GM12878 (cell line): Measurements from ENCODE around the gene CACNA1D. TPM values are rescaled to one million over a fixed set of nuclear protein-coding genes. Genes with fewer than 3 reads are reported as not detected.
A peak's percentile ranks its signal among the peaks of the same experiment; 100 is the strongest.

Experiments
- ATAC-seq: fragments of 200-7000 bp; cut with Tn5 transposase; 3 replicates; pipeline ENCODE4 v1.9.1; 2020; ENCODE audit warnings: mild to moderate bottlenecking, moderate library complexity
- BruUV-seq: library from RNA; stranded (reverse); fragments of 400-500 nt; replicated peaks from 2 replicates; lab custom pipeline; 2021; lab: Mats Ljungman, UMichigan
- CTCF ChIA-PET: fragments of 300-600 bp; sonication (Branson Sonifier 250); formaldehyde crosslinking; extraction: SDS; loops from one replicate; lab custom pipeline; 2021; ENCODE audit warnings: inconsistent platforms; lab: Yijun Ruan, JAX
- POLR2A ChIA-PET: fragments of 350-600 bp; formaldehyde crosslinking; extraction: SDS; loops from one replicate; lab custom pipeline; 2021; ENCODE audit warnings: inconsistent platforms; lab: Charles Lee
- RAD21 ChIA-PET: fragments of 300-600 bp; sonication (Branson Sonifier 250); formaldehyde crosslinking; loops from one replicate; lab custom pipeline; 2023; ENCODE audit warnings: antibody characterized with exemption; ENCODE audit not compliant: unreplicated experiment; lab: Charles Lee
- SMC1A ChIA-PET: fragments of 300-600 bp; sonication (Branson Sonifier 250); formaldehyde crosslinking; loops from one replicate; lab custom pipeline; 2023; ENCODE audit not compliant: unreplicated experiment, uncharacterized antibody; lab: Charles Lee
- DNase-seq: peaks from one replicate; pipeline ENCODE4 v3.0.0-alpha.2; 2011; ENCODE audit warnings: low read depth, low spot score
- FAIRE-seq: peaks from 3 replicates; lab custom pipeline; 2011; peaks lifted over from hg19 to GRCh38; lab: Jason Lieb, UNC
- H2AFZ ChIP-seq: 2 replicates; pipeline ENCODE4 v1.6.0; 2011; ENCODE audit warnings: low read depth, low read length, control low read depth; ENCODE audit not compliant: control insufficient read depth
- H3K27ac ChIP-seq: 2 replicates; pipeline ENCODE4 v1.5.1; 2011; ENCODE audit warnings: control low read depth; ENCODE audit not compliant: control insufficient read depth, insufficient read depth
- H3K27me3 ChIP-seq, 2 experiments: replicated peaks in 1 of 2; 2 replicates each; pipeline versions ENCODE4 v1.6.0 to v1.6.1; 2011; ENCODE audit warnings: low read length in 1 of 2; ENCODE audit not compliant: control insufficient read depth in 2 of 2, insufficient read depth in 2 of 2
- H3K36me3 ChIP-seq, 2 experiments: 2 replicates each; pipeline ENCODE4 v1.5.1; 2011; ENCODE audit warnings: low read length in 1 of 2; ENCODE audit not compliant: control insufficient read depth in 2 of 2, insufficient read depth in 2 of 2
- H3K4me1 ChIP-seq: 2 replicates; pipeline ENCODE4 v1.6.1; 2011; ENCODE audit warnings: mild to moderate bottlenecking, low read length, moderate library complexity, mixed read lengths; ENCODE audit not compliant: control insufficient read depth, insufficient read depth
- H3K4me2 ChIP-seq: 2 replicates; pipeline ENCODE4 v1.6.0; 2011; ENCODE audit warnings: control low read depth; ENCODE audit not compliant: control insufficient read depth, insufficient read depth
- H3K4me3 ChIP-seq: fragments of 200-600 bp; sonication (generic); 2 replicates; pipeline ENCODE4 v1.5.1; 2016
- H3K79me2 ChIP-seq: 2 replicates; pipeline ENCODE4 v1.6.0; 2011; ENCODE audit warnings: low read length; ENCODE audit not compliant: control insufficient read depth, insufficient read depth
- H3K9ac ChIP-seq: 2 replicates; pipeline ENCODE4 v1.8.0; 2011; ENCODE audit warnings: low read length, control low read depth, mixed read lengths; ENCODE audit not compliant: control insufficient read depth, insufficient read depth
- H3K9me3 ChIP-seq: replicated peaks from 3 replicates; pipeline ENCODE4 v1.5.1; 2011; ENCODE audit warnings: mild to moderate bottlenecking, low read length; ENCODE audit not compliant: control insufficient read depth, insufficient read depth
- H4K20me1 ChIP-seq: 2 replicates; pipeline ENCODE4 v1.6.0; 2011; ENCODE audit not compliant: control insufficient read depth, insufficient read depth
- BACH1 ChIP-seq: fragments of 450-650 bp; IDR thresholded peaks from 2 replicates; pipeline ENCODE4 v1.6.1; 2017; ENCODE audit warnings: mild to moderate bottlenecking, borderline replicate concordance
- DPF2 ChIP-seq: fragments of 450-650 bp; IDR thresholded peaks from 2 replicates; pipeline ENCODE4 v1.6.1; 2017; ENCODE audit warnings: mild to moderate bottlenecking
- IKZF1 ChIP-seq: fragments of 450-650 bp; conservative IDR thresholded peaks from 2 replicates; pipeline ENCODE4 v1.6.1; 2017; ENCODE audit warnings: antibody characterized with exemption, mild to moderate bottlenecking
- IKZF2 ChIP-seq, 2 experiments: fragments of 450-650 bp; IDR thresholded peaks; 2 replicates each; pipeline ENCODE4 v1.6.1; 2017; ENCODE audit warnings: mild to moderate bottlenecking in 2 of 2, moderate library complexity in 2 of 2
- LARP7 ChIP-seq: fragments of 450-650 bp; IDR thresholded peaks from 2 replicates; pipeline ENCODE4 v1.6.1; 2017; ENCODE audit warnings: mild to moderate bottlenecking
- MEF2B ChIP-seq: fragments of 450-650 bp; IDR thresholded peaks from 2 replicates; pipeline ENCODE4 v1.6.1; 2018; ENCODE audit warnings: mild to moderate bottlenecking, moderate library complexity; ENCODE audit not compliant: partially characterized antibody, poor library complexity, severe bottlenecking
- NBN ChIP-seq: fragments of 450-650 bp; IDR thresholded peaks from 2 replicates; pipeline ENCODE4 v1.6.1; 2016
- NR2C1 ChIP-seq: fragments of 450-650 bp; IDR thresholded peaks from 2 replicates; pipeline ENCODE4 v1.6.1; 2017; ENCODE audit warnings: antibody characterized with exemption, mild to moderate bottlenecking, moderate library complexity
- NR2F1 ChIP-seq: fragments of 450-650 bp; conservative IDR thresholded peaks from 2 replicates; pipeline ENCODE4 v1.6.1; 2017; ENCODE audit warnings: mild to moderate bottlenecking
- NRF1 ChIP-seq: conservative IDR thresholded peaks from 2 replicates; pipeline ENCODE4 v1.6.1; 2011; ENCODE audit warnings: mild to moderate bottlenecking, low read depth, low read length, improper control_type of control experiment
- POLR2A ChIP-seq: IDR thresholded peaks from 2 replicates; pipeline ENCODE4 v1.6.1; 2011; ENCODE audit warnings: low read depth, mild to moderate bottlenecking, low read length
- POU2F2 ChIP-seq: IDR thresholded peaks from 3 replicates; pipeline ENCODE4 v1.6.1; 2011; ENCODE audit warnings: low read depth, mild to moderate bottlenecking, low read length, borderline replicate concordance
- RAD21 ChIP-seq: IDR thresholded peaks from 2 replicates; pipeline ENCODE4 v1.6.1; 2011; ENCODE audit warnings: mild to moderate bottlenecking, low read depth, low read length, moderate library complexity; ENCODE audit not compliant: insufficient read depth
- RB1 ChIP-seq: fragments of 450-650 bp; formaldehyde crosslinking; IDR thresholded peaks from 2 replicates; pipeline ENCODE4 v1.6.1; 2017; ENCODE audit warnings: mild to moderate bottlenecking, borderline replicate concordance
- SMARCA5 ChIP-seq: fragments of 450-650 bp; IDR thresholded peaks from 2 replicates; pipeline ENCODE4 v1.6.1; 2017; ENCODE audit warnings: mild to moderate bottlenecking
- TCF12 ChIP-seq: IDR thresholded peaks from 2 replicates; pipeline ENCODE4 v1.6.1; 2011; ENCODE audit warnings: low read depth, mild to moderate bottlenecking, low read length
- TCF3 ChIP-seq: IDR thresholded peaks from 2 replicates; pipeline ENCODE4 v1.6.1; 2012; ENCODE audit warnings: low read depth, mild to moderate bottlenecking, low read length, borderline replicate concordance; ENCODE audit not compliant: insufficient read depth
- ZNF217 ChIP-seq: fragments of 450-650 bp; IDR thresholded peaks from 2 replicates; pipeline ENCODE4 v1.6.1; 2017; ENCODE audit warnings: antibody characterized with exemption, mild to moderate bottlenecking
- ZNF24 ChIP-seq: fragments of 450-650 bp; IDR thresholded peaks from 2 replicates; pipeline ENCODE4 v1.6.1; 2017; ENCODE audit warnings: antibody characterized with exemption, mild to moderate bottlenecking
- WGBS: methylation state at CpG from one replicate; pipeline ENCODE4 v1.1.6; 2016; ENCODE audit warnings: low lambda C conversion rate; ENCODE audit not compliant: insufficient replicate concordance, insufficient coverage; ENCODE audit errors: missing lambda C conversion rate; 5-methylcytosine and 5-hydroxymethylcytosine counted together
- in situ Hi-C: fragments of 300-500 bp; cut with MboI; formaldehyde crosslinking; loops from 9 replicates; pipeline ENCODE4 v1.14.3; 2018; ENCODE audit warnings: mixed read lengths
- intact Hi-C: fragments of 100-400 bp; cut with micrococcal nuclease; formaldehyde crosslinking; loops from one replicate; pipeline ENCODE4 v1.14.2; 2022; ENCODE audit not compliant: unreplicated experiment
- polyA plus RNA-seq, 11 experiments: library from polyadenylated mRNA; depleted of rRNA in 4 of 11; unstranded in 6 of 11; stranded (reverse) in 5 of 11; fragments of >200 nt; fragmentation: Nextera tagmentation in 4 of 11; fragmentation: Illumina TruSeq in 1 of 11; extraction: Ambion mirVana in 4 of 11; extraction: Trizol in 1 of 11; gene quantifications; 1 replicate in 1 of 11; 2 replicates in 10 of 11; pipeline versions ENCODE4 v1.2.1 to v1.2.3, GENCODE V29; 2011 to 2016; ENCODE audit warnings: inconsistent platforms in 2 of 11, missing spikeins in 2 of 11, low read depth in 1 of 11
- total RNA-seq, 4 experiments: library from RNA; depleted of rRNA in 3 of 4; stranded (reverse); fragments of >200 nt in 3 of 4; fragmentation: Illumina TruSeq in 1 of 4; extraction: Trizol in 1 of 4; gene quantifications; 2 replicates each; pipeline versions ENCODE4 v1.2.1 to v1.2.3, GENCODE V29; 2013 to 2021
- TF ChIP-seq, protein P1 (sequence below): fragments of 450-650 bp; conservative IDR thresholded peaks from 2 replicates; pipeline ENCODE4 v1.6.1; 2017; ENCODE audit warnings: mild to moderate bottlenecking, moderate library complexity
- TF ChIP-seq, protein P2 (sequence below): fragments of 450-650 bp; IDR thresholded peaks from 2 replicates; pipeline ENCODE4 v1.6.1; 2017; ENCODE audit warnings: low read depth, mild to moderate bottlenecking, moderate library complexity

Gene CACNA1D
- total and polyA plus RNA-seq, 10 of the 15 experiments (the other 5 are each of a cell fraction or from before 2014, with no cell fraction given) = 0.21 to 24.4 (median 1.6) TPM

DNA sequence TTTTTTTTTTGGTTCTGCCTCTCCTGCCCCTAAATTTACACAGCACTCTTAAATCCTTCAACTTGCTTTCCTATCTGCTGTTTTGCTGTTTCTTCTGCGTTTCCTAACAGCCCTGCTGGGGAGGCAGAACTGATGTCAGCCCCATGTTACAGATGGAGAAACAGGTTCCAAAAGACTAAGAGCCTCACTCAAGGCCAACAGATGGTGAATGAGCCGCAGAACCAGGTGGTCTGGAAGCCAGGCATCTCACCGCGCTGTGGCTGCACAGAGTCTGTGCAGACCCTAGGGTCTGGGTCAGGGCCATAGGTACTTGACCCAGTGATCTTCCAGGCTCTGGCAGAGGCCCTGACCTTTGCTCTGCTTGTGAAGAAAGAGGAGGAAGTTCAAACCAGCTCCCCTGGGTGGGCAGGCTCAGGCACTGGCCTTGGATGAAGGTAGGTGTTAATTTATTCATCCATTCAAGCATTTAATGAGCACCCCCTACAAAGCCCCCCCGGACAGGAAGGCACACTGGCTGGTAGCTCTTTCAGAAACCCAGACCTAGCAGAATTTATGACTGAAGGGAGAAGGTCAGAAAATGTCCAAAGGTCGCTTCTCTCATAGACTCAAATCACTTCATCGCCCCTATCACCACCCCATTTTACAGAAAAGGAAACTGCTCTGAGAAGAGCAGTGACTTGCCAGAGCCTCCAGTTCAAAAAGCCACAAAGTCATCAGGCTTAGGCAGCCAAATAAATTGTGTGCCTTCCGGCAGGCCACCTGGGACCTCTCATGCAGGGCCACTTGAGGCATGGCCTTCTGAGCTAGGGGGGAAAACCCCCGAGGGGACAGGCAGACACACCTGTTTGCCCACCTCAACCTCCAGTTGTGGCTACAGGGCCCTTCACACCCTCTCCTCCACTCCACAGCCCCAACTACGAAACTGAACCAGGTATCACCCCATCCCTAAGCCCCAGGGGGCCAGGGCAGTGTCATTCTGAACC, 349.1 kb downstream of the CACNA1D start:
- peak overlapping the region; percentile 73 for H3K4me3 ChIP-seq
- ATAC-seq (peak; percentile 55), FAIRE-seq (no peak), DNase-seq (peak; percentile 53)
- in situ Hi-C loops (no loop called here), intact Hi-C loops (loop anchor here (2.0 to 10.0 kb wide), 3 partner anchors 39 to 99 kb away; partner anchors contain the start of gene ACTR8)
- ChIA-PET RAD21 (interaction anchor here (0.8 to 5.1 kb wide), 11 partner anchors 14 to 139 kb away, joined by 3 to 41 read pairs (median 5); partner anchors contain the start of genes ACTR8 and SELENOK), SMC1A (interaction anchor here (0.5 to 3.5 kb wide), 16 partner anchors 10 to 499 kb away, joined by 3 to 26 read pairs (median 5); partner anchors contain the start of gene SELENOK), CTCF (interaction anchor here (0.6 to 2.5 kb wide), 11 partner anchors 14 to 850 kb away, joined by 3 to 9 read pairs (median 5); no protein-coding TSS in a partner anchor), POLR2A (interaction anchor here (1.2 to 4.1 kb wide), 6 partner anchors 10 to 113 kb away, joined by 3 to 30 read pairs (median 4); no protein-coding TSS in a partner anchor)
- peak overlapping the region; percentile 55 for H3K27ac ChIP-seq
- H3K4me2 ChIP-seq = peak overlapping the region; percentile 82
- no peaks in the 10 kb centered on the region for H3K27me3 ChIP-seq
- peaks cover 39% of the 10 kb centered on the region for H3K4me1 ChIP-seq
- no TSS peak for BruUV-seq
- H3K9me3 ChIP-seq = no peaks in the 10 kb centered on the region
- H2AFZ ChIP-seq = peak overlapping the region; percentile 37
- peaks cover 18% of the 10 kb centered on the region for H3K79me2 ChIP-seq
- no peaks in the 10 kb centered on the region for H4K20me1 ChIP-seq
- no peaks in the 10 kb centered on the region for H3K36me3 ChIP-seq
- peak overlapping the region; percentile 42 for H3K9ac ChIP-seq
- WGBS = 29% methylated on average over 10 of the region's 10 CpGs
- TF ChIP-seq MEF2B = peak; percentile 74
- TF ChIP-seq SMARCA5 = 0 out of 2 replicates have a peak, but pooled peaks have one; percentile 15
- TF ChIP-seq TCF12 = peak; percentile 72; the same call in 1 of the 2 replicates
- peak; percentile 81; the same call in 1 of the 2 replicates for TF ChIP-seq ZNF24
- peak; percentile 66; the same call in 1 of the 2 replicates for TF ChIP-seq TCF3
- no peak for TF ChIP-seq RB1
- 0 out of 2 replicates have a peak, but pooled peaks have one; percentile 29 for TF ChIP-seq NBN
- TF ChIP-seq, protein P1, sequence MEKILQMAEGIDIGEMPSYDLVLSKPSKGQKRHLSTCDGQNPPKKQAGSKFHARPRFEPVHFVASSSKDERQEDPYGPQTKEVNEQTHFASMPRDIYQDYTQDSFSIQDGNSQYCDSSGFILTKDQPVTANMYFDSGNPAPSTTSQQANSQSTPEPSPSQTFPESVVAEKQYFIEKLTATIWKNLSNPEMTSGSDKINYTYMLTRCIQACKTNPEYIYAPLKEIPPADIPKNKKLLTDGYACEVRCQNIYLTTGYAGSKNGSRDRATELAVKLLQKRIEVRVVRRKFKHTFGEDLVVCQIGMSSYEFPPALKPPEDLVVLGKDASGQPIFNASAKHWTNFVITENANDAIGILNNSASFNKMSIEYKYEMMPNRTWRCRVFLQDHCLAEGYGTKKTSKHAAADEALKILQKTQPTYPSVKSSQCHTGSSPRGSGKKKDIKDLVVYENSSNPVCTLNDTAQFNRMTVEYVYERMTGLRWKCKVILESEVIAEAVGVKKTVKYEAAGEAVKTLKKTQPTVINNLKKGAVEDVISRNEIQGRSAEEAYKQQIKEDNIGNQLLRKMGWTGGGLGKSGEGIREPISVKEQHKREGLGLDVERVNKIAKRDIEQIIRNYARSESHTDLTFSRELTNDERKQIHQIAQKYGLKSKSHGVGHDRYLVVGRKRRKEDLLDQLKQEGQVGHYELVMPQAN = no peak
- peak; percentile 62 for TF ChIP-seq IKZF1
- peak; percentile 25; the same call in 1 of the 2 replicates for TF ChIP-seq NR2C1
- TF ChIP-seq RAD21 = no peak
- TF ChIP-seq POU2F2 = peak; percentile 5; the same call in 1 of the 3 replicates
- TF ChIP-seq POLR2A = no peak
- 0 out of 2 replicates have a peak, but pooled peaks have one; percentile 38 for TF ChIP-seq LARP7
- TF ChIP-seq, protein P2, sequence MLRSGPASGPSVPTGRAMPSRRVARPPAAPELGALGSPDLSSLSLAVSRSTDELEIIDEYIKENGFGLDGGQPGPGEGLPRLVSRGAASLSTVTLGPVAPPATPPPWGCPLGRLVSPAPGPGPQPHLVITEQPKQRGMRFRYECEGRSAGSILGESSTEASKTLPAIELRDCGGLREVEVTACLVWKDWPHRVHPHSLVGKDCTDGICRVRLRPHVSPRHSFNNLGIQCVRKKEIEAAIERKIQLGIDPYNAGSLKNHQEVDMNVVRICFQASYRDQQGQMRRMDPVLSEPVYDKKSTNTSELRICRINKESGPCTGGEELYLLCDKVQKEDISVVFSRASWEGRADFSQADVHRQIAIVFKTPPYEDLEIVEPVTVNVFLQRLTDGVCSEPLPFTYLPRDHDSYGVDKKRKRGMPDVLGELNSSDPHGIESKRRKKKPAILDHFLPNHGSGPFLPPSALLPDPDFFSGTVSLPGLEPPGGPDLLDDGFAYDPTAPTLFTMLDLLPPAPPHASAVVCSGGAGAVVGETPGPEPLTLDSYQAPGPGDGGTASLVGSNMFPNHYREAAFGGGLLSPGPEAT = peak; percentile 14
- TF ChIP-seq DPF2 = peak; percentile 61; the same call in 1 of the 2 replicates
- TF ChIP-seq ZNF217 = peak; percentile 29; the same call in 1 of the 2 replicates
- no peak for TF ChIP-seq NRF1
- TF ChIP-seq BACH1 = peak; percentile 16; the same call in 1 of the 2 replicates
- peak; percentile 90 for TF ChIP-seq NR2F1
- TF ChIP-seq IKZF2 (IDR thresholded peaks at IDR 0.05) = peak in 1 of 2 experiments; percentile 70; a peak in 1 of 4 replicates
